ENCODE results near the gene VSTM2B.

The VSTM2B gene

GRCh38 chr19:29524201-29524911 lies 1.4 kb upstream of the VSTM2B start:
- in situ Hi-C loops (cut with HindIII; ENCODE audit: low pct_unique_long_range_greater_than_20kb, low sequenced_read_pairs): no loop called here
- no peak for DNase-seq (ENCODE audit: low read depth in 1 of 2, low spot score in 1 of 2)
- TF ChIP-seq JUND (IDR thresholded peaks at IDR 0.05; ENCODE audit: low read depth): no peak

GRCh38 chr19:29524912-29525831 lies 622 bp upstream of the VSTM2B start:
- in situ Hi-C loops (cut with HindIII; ENCODE audit: low pct_unique_long_range_greater_than_20kb, low sequenced_read_pairs): no loop called here
- no peak for DNase-seq (ENCODE audit: low read depth in 1 of 2, low spot score in 1 of 2)
- TF ChIP-seq JUND (IDR thresholded peaks at IDR 0.05; ENCODE audit: low read depth): no peak

DNA sequence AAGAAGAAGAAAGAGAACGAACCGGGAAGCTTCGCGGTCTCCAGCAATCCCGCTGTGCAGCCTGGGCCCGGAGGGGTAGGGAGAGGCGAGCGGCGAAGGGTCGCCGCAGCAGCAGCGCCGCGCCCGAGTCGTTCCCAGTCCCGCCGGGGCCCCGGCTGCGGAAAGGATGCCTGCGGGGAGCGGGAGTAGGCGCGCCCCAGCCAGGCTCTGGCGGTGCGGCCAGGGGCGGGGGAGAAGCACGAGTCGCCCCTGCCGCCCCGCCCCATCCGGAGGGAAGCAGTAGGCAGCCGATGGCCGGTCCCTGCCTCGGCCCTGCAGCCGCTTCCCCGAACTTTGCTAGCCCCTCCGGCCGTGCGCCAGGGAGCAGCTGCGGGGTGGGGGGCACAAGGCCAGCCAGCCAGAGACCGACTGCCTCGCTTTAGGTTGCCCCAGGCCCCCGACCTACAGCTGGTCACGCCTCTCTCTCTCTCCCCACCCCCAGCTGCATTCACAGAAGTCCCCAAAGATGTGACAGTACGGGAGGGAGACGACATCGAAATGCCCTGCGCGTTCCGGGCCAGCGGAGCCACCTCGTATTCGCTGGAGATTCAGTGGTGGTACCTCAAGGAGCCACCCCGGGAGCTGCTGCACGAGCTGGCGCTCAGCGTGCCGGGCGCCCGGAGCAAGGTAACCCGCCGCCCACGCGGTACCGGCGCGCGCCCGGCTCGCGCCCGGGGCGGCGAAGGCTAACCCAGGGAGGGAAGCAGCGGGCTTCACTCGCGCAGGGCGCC lies 1.1 kb downstream of the VSTM2B start:
- in situ Hi-C loops (cut with HindIII; ENCODE audit: low pct_unique_long_range_greater_than_20kb, low sequenced_read_pairs): no loop called here
- no peak for TF ChIP-seq JUND (IDR thresholded peaks at IDR 0.05; ENCODE audit: low read depth)
- no peak for DNase-seq (ENCODE audit: low read depth in 1 of 2, low spot score in 1 of 2)

DNA sequence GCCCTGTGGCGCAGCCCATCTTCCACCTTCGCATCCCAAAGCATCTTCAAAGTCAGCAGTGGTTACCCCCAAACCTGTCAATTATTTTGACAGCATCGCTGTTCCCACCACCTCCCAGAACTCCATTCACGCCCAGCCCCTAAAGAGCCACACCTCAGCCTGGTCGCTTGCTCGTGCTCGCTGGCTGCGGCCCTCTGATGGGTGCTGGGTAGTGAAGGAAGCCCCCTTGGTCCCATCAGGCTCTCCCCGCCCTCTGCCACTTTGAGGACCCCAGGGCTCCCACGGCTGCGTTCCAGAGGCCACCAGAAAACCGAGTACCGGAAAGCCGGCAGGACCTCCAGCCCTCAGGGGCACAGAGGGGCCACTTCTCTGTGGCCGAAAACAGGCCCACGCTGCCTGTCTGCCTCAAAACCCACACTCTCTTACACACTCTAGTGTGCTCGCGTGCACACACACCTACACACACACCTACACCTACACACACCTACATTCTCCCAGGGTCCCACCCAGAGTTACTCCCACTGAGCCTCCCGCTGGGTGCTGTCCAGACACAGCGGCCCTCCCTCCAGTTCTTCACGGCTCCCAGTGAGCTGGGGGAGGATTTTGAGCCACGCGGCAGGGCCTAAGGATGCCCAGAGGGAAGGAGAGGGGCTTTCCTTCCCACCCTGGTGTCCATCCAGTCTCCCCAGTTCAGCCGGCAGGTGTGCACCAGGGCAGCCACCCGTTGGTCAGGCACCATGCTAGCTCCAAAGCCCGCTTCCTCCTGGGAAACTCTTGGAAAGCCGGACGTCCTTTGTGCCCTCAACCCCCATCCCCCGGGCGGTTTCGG lies 1.9 kb downstream of the VSTM2B start:
- in situ Hi-C loops (cut with HindIII; ENCODE audit: low pct_unique_long_range_greater_than_20kb, low sequenced_read_pairs): no loop called here
- DNase-seq (ENCODE audit: low read depth in 1 of 2, low spot score in 1 of 2): no peak
- no peak for TF ChIP-seq JUND (IDR thresholded peaks at IDR 0.05; ENCODE audit: low read depth)

- DNase-seq (ENCODE audit: low read depth in 1 of 2, low spot score in 1 of 2): no peak
Observed at GRCh38 chr19:29528350-29528945, 2.7 kb downstream of the VSTM2B start.

GRCh38 chr19:29528946-29529645 lies 3.3 kb downstream of the VSTM2B start:
- no peak for DNase-seq (ENCODE audit: low read depth in 1 of 2, low spot score in 1 of 2)

More at GRCh38 chr19:29528350-29528945, 2.7 kb downstream of the VSTM2B start:
- no peak for TF ChIP-seq JUND (IDR thresholded peaks at IDR 0.05; ENCODE audit: low read depth)
- in situ Hi-C loops (cut with HindIII; ENCODE audit: low pct_unique_long_range_greater_than_20kb, low sequenced_read_pairs): no loop called here

GRCh38 chr19:29529646-29530539 lies 4.1 kb downstream of the VSTM2B start:
- DNase-seq (ENCODE audit: low read depth in 1 of 2, low spot score in 1 of 2): no peak
- in situ Hi-C loops (cut with HindIII; ENCODE audit: low pct_unique_long_range_greater_than_20kb, low sequenced_read_pairs): no loop called here
- TF ChIP-seq JUND (IDR thresholded peaks at IDR 0.05; ENCODE audit: low read depth): no peak

More at GRCh38 chr19:29528946-29529645, 3.3 kb downstream of the VSTM2B start:
- no peak for TF ChIP-seq JUND (IDR thresholded peaks at IDR 0.05; ENCODE audit: low read depth)
- in situ Hi-C loops (cut with HindIII; ENCODE audit: low pct_unique_long_range_greater_than_20kb, low sequenced_read_pairs): no loop called here

DNA sequence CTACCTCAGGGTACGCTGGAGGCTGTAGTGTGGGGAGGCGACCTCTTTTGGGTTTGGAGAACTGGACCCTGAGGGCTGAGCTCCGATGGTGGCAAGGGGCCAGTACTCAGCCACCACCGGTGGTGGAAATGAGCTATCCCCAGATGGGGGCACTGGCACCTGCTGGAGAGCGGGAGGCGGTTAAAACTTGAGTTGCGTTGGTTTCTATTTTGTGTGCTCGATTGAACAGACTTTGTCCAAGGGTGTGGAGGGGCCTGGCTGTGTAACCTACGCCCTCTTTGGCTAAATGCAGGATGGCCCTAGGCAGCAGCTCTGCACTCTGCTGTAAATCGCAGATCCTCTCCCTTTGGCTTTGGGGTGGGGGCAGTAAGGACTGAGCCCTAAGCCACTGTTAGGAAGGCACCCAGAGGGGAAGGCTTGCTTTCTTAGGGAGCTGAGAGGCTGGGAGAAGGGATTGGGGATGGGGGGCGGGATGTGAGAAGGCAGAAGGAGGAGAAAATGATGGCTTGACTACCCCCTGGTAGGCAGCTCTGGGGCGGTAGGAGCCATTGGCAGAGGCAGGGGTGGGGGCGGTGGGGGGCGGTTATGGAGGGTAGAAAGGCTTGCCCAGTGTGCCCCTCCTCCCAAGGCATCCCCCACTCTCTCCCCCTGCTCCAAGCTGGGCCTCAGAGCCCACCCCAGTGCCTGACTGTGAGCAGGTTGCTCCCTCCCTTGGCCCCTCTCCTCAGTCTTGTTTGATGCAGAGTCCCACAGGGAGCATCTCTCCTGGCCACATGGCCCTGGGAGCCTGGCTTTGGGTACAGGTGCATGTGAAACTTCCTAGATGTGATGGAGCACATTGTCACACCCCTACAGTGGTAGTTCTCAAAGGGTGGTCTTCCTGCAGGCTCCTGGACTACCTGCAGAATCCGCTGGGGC lies 5.0 kb downstream of the VSTM2B start:
- DNase-seq (ENCODE audit: low read depth in 1 of 2, low spot score in 1 of 2): no peak
- in situ Hi-C loops (cut with HindIII; ENCODE audit: low pct_unique_long_range_greater_than_20kb, low sequenced_read_pairs): no loop called here
- TF ChIP-seq JUND (IDR thresholded peaks at IDR 0.05; ENCODE audit: low read depth): no peak

DNA sequence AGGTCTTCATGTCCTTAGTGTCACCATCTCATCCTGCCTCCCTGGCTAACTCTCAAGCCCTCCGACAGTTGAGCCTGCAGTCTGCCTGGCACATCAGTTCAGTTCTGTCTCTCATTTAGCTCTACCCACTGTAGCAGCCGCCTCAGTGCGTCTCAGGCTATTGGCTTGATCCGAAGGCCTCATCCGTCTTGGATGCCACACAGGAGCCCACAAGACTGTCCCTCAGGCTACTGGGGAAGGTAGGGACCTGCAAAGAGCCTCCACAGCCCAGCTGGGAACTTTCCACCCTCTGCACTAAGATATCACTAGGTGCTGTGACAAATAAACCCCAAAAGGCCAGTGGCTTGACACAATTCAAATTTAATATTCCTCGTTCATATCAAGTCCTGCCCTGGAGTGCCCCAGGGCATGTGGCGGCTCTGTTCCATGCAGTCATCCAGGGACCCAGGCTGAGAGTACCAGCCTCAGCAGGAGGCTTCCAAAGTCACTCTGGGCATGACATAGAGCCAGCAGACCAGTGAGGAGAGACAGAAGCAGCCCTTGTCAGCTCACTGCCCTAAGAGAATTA lies 5.7 kb downstream of the VSTM2B start:
- in situ Hi-C loops (cut with HindIII; ENCODE audit: low pct_unique_long_range_greater_than_20kb, low sequenced_read_pairs): no loop called here

More for the DNA sequence above, 5.7 kb downstream of the VSTM2B start:
- TF ChIP-seq JUND (IDR thresholded peaks at IDR 0.05; ENCODE audit: low read depth): no peak
- no peak for DNase-seq (ENCODE audit: low read depth in 1 of 2, low spot score in 1 of 2)

All from T47D (cell line).